Measurements from ENCODE around the gene CGN. TPM values are rescaled to one million over a fixed set of nuclear protein-coding genes. Genes with fewer than 3 reads are reported as not detected.
A peak's percentile ranks its signal among the peaks of the same experiment; 100 is the strongest.

Gene CGN
- total RNA-seq, 1 experiment from 2014 or later = 147 TPM

DNA sequence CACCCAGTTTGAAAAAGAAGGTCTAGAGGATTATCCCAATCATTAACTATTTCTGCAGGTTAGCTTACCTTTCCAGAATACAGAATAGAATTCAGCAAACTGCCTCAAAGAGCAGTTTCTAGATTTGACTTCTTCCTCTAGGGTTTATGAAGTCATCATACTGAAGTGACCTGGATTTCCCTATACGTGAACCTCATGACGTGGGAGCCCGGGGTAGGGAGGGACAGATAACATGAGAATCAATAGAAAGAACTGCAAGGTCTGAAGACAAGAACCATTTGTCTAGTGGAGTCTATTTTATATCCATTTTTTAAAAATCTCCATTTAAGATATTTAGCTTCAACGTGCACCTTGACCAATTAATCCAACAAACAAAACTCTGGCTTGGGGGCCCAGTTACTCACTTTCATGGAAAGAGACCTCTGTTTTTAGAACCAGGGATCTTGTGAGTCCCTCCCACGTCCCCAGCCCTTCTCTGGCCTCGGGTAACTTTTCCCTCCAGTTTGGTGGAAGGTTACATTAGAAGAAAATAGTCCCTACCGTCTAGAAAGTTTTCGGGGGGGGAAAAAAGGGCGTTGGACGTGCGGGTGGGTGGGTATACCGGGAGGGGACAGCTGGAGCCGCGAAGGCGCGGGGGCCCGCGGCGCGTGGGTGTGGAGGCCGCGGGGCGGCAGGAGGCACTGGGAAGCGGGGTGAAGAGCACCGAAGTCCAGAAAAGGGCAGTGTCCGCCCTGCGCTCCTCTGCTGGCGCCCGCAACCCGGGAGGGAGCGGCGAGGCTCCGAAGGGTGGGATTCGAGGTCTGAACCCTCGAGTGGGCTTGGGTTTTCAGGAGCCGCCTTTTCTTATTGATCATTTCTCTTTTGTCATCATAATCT is 38.1 kb upstream of the CGN start:
- Mint-ChIP-seq H3K4me3 (ENCODE audit: unreplicated experiment) (peak overlapping the region; percentile 73), H3K4me1 (ENCODE audit: low read depth, unreplicated experiment) (peaks cover 7% of the 10 kb centered on the region), H3K27ac (ENCODE audit: unreplicated experiment) (peak overlapping the region; percentile 91), H3K9me3 (ENCODE audit: unreplicated experiment) (no peaks in the 10 kb centered on the region), H3K36me3 (ENCODE audit: insufficient read depth, unreplicated experiment) (peaks cover 8% of the 10 kb centered on the region), H3K27me3 (ENCODE audit: insufficient read depth, unreplicated experiment) (no peaks in the 10 kb centered on the region)
- intact Hi-C loops (cut with micrococcal nuclease; ENCODE audit: unreplicated experiment) = loop anchor here (1.0 kb wide), 2 partner anchors 14 to 40 kb away; partner anchors contain the start of gene POGZ
- Histone ChIP-seq H3K36me3 (ENCODE audit: control insufficient read depth, insufficient read depth, low read length) (no peaks in the 10 kb centered on the region), H3K27me3 (replicated peaks; ENCODE audit: control insufficient read depth, insufficient read depth, low read length) (no peaks in the 10 kb centered on the region), H3K4me3 (ENCODE audit: low read depth, low read length) (peak overlapping the region; percentile 76), H3K4me1 (peaks cover 2% of the 10 kb centered on the region), H3K9me3 (no peaks in the 10 kb centered on the region)
- CTCF ChIA-PET = interaction anchor here (1.0 kb wide), 1 partner anchor 14 kb away, joined by 4 read pairs; the partner anchor contains the start of gene POGZ
- POLR2A ChIA-PET = interaction anchor here (0.6 to 1.5 kb wide), 3 partner anchors 38 to 67 kb away, joined by 4 to 5 read pairs (median 5); partner anchors contain the start of genes CGN and TUFT1
- TF ChIP-seq, protein P1, sequence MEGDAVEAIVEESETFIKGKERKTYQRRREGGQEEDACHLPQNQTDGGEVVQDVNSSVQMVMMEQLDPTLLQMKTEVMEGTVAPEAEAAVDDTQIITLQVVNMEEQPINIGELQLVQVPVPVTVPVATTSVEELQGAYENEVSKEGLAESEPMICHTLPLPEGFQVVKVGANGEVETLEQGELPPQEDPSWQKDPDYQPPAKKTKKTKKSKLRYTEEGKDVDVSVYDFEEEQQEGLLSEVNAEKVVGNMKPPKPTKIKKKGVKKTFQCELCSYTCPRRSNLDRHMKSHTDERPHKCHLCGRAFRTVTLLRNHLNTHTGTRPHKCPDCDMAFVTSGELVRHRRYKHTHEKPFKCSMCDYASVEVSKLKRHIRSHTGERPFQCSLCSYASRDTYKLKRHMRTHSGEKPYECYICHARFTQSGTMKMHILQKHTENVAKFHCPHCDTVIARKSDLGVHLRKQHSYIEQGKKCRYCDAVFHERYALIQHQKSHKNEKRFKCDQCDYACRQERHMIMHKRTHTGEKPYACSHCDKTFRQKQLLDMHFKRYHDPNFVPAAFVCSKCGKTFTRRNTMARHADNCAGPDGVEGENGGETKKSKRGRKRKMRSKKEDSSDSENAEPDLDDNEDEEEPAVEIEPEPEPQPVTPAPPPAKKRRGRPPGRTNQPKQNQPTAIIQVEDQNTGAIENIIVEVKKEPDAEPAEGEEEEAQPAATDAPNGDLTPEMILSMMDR (IDR thresholded peaks at IDR 0.05; ENCODE audit: insufficient read depth in 1 of 2, low read depth in 1 of 2, low read length in 1 of 2, severe bottlenecking in 1 of 2, unreplicated experiment in 1 of 2) = no peak
- TSS peak; percentile 89 for BruUV-seq (replicated peaks)
- peak; percentile 55 to 67 for DNase-seq

DNA sequence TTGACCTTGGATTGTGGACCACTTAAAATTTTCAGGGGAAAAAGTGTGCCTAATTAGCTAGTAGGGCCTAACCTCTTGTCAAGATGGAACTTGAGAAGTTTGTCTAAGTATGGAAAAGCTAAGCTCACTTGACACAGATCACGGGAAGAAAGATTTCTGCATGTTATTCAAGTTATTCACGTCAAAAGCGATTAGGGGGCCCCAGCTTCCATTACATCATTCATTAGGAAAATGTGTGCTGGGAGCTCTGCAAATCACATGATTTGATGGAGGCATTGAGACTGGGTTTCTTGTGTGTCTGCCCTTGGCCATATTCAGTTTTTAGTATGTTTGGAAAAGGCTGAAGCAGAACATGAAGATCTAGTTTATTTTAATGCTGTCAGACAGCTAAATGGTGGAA is 36.4 kb upstream of the CGN start:
- Mint-ChIP-seq H3K27me3 (ENCODE audit: insufficient read depth, unreplicated experiment) (no peaks in the 10 kb centered on the region), H3K4me3 (ENCODE audit: unreplicated experiment) (no peak overlapping the region), H3K4me1 (ENCODE audit: low read depth, unreplicated experiment) (peaks cover 18% of the 10 kb centered on the region), H3K36me3 (ENCODE audit: insufficient read depth, unreplicated experiment) (peaks cover 8% of the 10 kb centered on the region), H3K27ac (ENCODE audit: unreplicated experiment) (no peak overlapping the region), H3K9me3 (ENCODE audit: unreplicated experiment) (no peaks in the 10 kb centered on the region)
- Histone ChIP-seq H3K36me3 (ENCODE audit: control insufficient read depth, insufficient read depth, low read length) (no peaks in the 10 kb centered on the region), H3K9me3 (no peaks in the 10 kb centered on the region), H3K27me3 (replicated peaks; ENCODE audit: control insufficient read depth, insufficient read depth, low read length) (no peaks in the 10 kb centered on the region), H3K4me1 (peaks cover 14% of the 10 kb centered on the region), H3K4me3 (ENCODE audit: low read depth, low read length) (no peak overlapping the region)
- TF ChIP-seq, protein P1 (IDR thresholded peaks at IDR 0.05; ENCODE audit: insufficient read depth in 1 of 2, low read depth in 1 of 2, low read length in 1 of 2, severe bottlenecking in 1 of 2, unreplicated experiment in 1 of 2) = no peak
- ChIA-PET CTCF (interaction anchor here (0.9 kb wide), 1 partner anchor 31 kb away, joined by 3 read pairs; no protein-coding TSS in a partner anchor), POLR2A (interaction anchor here (0.8 to 1.5 kb wide), 3 partner anchors 16 to 36 kb away, joined by 3 to 9 read pairs (median 3); partner anchors contain the start of genes CGN and POGZ)
- DNase-seq = no peak
- intact Hi-C loops (cut with micrococcal nuclease; ENCODE audit: unreplicated experiment) = no loop called here
- BruUV-seq (replicated peaks) = no TSS peak

DNA sequence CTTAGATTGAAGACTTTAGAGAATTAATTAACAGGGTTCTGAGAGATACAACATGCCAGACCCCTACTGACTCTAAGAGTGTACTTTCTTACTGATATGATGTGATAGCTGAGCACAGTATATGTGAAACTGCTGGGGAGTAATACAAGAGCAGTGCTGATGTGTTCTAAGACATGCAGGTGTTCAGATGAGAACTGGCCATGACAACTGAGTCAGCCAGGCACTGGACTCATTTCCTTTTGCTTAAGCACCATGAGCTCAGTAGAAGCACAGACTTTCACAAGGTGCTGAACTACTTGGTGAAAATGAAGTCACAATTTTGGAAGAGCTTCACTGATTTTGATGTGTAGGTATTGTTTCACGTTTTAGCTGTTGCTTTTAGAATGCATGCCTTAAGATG is 36.0 kb upstream of the CGN start:
- Mint-ChIP-seq H3K27ac (ENCODE audit: unreplicated experiment) (no peak overlapping the region), H3K36me3 (ENCODE audit: insufficient read depth, unreplicated experiment) (peaks cover 8% of the 10 kb centered on the region)

More for the DNA sequence above, 36.0 kb upstream of the CGN start:
- H3K4me1 Mint-ChIP-seq (ENCODE audit: low read depth, unreplicated experiment) = peaks cover 18% of the 10 kb centered on the region
- CTCF ChIA-PET = interaction anchor here (0.5 to 0.6 kb wide), 2 partner anchors 14 to 16 kb away, joined by 3 to 7 read pairs; partner anchors contain the start of gene POGZ
- POLR2A ChIA-PET = interaction anchor here (0.9 to 1.5 kb wide), 2 partner anchors 16 to 36 kb away, joined by 3 to 9 read pairs; partner anchors contain the start of genes CGN and POGZ
- intact Hi-C loops (cut with micrococcal nuclease; ENCODE audit: unreplicated experiment) = no loop called here
- peaks cover 14% of the 10 kb centered on the region for H3K4me1 ChIP-seq
- TF ChIP-seq, protein P1 (IDR thresholded peaks at IDR 0.05; ENCODE audit: insufficient read depth in 1 of 2, low read depth in 1 of 2, low read length in 1 of 2, severe bottlenecking in 1 of 2, unreplicated experiment in 1 of 2) = no peak
- H3K4me3 ChIP-seq (ENCODE audit: low read depth, low read length) = no peak overlapping the region
- DNase-seq = no peak
- no peak overlapping the region for H3K4me3 Mint-ChIP-seq (ENCODE audit: unreplicated experiment)
- BruUV-seq (replicated peaks) = no TSS peak
- H3K27me3 Mint-ChIP-seq (ENCODE audit: insufficient read depth, unreplicated experiment) = no peaks in the 10 kb centered on the region
- no peaks in the 10 kb centered on the region for H3K27me3 ChIP-seq (replicated peaks; ENCODE audit: control insufficient read depth, insufficient read depth, low read length)
- no peaks in the 10 kb centered on the region for H3K9me3 Mint-ChIP-seq (ENCODE audit: unreplicated experiment)
- H3K9me3 ChIP-seq = no peaks in the 10 kb centered on the region
- no peaks in the 10 kb centered on the region for H3K36me3 ChIP-seq (ENCODE audit: control insufficient read depth, insufficient read depth, low read length)

Data from Caco-2 (cell line).